ENCODE measurements around the gene IGSF8.

Gene IGSF8

GRCh38 chr1:160085686-160086455 is 12.5 kb downstream of the IGSF8 start:
- DNase-seq (ENCODE audit: low spot score), result peak; percentile 35

GRCh38 chr1:160084771-160085321 is 13.6 kb downstream of the IGSF8 start:
- no peak for DNase-seq (ENCODE audit: low spot score)

GRCh38 chr1:160083968-160084770 is 14.2 kb downstream of the IGSF8 start:
- no peak for DNase-seq (ENCODE audit: low spot score)

- DNase-seq (ENCODE audit: low spot score), result no peak
These were observed 15.5 kb downstream of the IGSF8 start for GRCh38 chr1:160082926-160083325.

DNA sequence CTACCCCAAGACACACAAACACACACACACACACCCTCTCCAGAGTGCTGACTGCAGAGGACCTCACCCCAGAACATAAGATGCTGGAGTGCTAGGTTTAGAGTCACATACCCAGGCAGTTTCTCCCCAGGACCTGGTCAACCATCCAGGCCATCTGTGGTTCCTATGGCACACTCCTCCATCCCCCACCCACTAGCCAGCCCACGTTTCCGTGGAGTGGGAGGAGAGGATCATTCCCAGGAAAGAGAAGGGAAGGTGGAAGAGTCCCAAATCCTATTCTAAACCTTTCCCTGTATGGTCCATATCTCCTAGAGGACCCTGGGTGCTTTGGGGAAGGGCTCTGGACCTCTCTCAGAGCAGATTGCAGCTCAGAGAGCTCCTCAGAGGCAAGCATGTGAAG is 15.9 kb downstream of the IGSF8 start:
- DNase-seq (ENCODE audit: low spot score), result no peak

DNA sequence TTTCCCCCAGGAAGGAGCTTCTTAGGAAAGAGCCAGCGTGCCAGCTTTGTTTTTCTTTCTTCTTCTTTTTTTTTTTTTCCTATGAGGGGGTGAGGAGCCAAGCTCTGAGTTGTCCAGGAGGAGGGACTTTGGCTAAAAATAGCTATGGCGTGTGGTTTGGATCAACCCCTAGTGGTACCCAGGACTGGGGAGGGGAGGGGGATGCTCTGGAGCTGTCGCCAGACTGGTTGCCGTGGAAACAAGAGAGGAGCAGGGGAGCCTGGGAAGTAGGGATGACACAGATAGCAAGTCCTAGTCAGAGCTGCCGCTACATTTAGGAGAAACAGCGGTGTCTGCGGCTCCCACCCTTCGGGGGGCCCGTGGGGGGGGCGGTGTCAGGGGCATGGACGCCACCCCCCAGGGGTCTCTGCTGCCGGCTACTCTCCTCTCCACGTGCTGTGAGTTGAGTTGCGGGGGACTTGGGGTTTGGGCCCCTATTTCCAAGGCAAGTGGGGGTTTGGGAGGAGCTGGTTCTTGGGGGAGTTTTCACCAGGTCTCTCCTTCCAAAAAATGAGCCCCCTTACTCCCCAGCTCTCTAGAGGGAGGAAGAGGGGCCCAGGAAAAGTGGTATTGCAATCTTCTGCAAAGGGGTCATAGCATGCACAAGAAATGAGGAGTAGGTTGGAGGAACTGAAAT is 17.0 kb downstream of the IGSF8 start, which contains the start of gene KCNJ9:
Gene KCNJ9 (plus strand): TSS at position 278 of the 676 bp plus-strand sequence. CDS start 2,493 bp downstream, outside the sequence.
- DNase-seq (ENCODE audit: low spot score), result no peak

DNA sequence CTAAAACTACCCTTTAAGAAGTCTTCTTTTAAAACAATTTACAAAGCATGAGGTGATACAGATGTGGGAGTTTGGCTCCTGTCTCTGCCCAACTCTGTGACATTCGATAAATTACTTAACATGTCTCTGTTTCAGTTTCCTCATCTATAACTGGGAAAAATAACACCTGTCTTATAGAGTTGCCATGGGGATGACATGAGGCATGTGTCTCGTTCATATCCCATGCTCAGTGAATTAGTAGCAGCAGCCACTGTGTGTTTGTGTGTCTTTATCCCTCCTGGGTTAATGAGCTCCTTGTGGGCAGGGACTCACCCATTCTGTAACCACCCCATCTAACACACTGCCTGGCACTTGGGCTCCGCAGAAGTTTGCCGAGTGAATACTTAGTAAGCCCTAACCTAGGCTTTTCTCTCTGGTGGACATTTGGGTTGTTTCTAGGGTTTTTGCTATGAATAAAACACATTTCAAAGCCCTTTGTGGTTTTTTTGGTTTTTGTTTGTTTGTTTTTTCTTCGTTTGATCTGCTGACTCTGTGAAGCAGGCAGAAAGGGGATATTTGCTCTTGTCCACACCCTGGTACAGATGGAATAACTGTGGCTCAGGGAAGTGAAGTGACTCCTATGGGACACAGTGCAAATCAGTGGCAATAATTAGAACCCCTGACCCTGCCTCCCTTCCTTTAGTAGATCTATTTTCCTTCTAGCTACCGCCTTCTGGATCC is 17.9 kb downstream of the IGSF8 start:
- no peak for DNase-seq (ENCODE audit: low spot score)

DNA sequence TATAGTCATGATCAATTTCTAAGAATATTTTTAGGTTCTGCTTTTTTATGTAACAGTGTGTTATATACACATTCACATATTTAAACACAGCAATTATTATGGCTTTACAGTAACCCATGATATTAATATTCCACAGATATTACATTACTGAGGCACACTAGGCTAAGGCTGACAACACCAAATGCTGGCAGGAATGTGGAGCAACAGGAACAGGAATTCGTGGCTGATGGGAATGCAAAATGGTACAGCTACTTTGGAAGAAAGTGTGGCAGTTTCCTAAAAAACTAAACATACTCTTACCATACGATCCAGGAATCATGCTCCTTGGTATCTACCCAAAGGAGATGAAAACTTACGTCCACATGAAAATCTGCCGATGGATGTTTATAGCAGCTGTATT is 19.0 kb downstream of the IGSF8 start:
- DNase-seq (ENCODE audit: low spot score), result no peak

DNA sequence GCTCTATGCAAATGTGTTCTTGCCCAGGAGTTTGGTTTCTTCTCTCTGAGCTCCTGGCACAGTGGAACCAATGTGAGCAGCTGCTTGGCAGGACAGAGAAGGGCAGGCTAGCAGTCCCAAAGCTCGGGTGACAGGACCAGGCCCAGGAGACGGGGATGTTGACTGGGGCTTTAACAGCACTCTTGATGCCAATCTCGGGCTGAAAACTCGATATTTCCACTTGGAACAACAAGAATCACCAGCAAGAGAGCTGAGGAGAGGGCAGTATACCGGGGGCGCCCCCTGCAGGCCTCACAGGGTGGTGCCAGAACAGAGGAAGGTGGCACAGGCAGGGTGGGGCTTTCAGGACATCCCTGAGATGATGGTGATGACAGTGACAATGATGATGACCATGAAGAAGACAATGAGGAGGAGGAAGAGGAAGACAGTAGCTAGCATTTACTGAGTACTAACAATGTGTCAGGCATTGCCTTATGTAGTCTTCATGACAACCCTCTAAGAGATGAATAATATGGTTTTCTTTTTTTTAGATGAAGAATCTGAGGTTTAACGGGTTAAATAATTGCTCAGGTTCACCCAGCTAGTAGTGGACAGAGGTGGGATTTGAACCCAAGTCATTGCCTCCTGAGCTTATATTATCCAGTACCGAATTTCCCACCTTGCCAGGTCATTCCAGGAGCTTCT is 19.8 kb downstream of the IGSF8 start:
- no peak for DNase-seq (ENCODE audit: low spot score)

DNA sequence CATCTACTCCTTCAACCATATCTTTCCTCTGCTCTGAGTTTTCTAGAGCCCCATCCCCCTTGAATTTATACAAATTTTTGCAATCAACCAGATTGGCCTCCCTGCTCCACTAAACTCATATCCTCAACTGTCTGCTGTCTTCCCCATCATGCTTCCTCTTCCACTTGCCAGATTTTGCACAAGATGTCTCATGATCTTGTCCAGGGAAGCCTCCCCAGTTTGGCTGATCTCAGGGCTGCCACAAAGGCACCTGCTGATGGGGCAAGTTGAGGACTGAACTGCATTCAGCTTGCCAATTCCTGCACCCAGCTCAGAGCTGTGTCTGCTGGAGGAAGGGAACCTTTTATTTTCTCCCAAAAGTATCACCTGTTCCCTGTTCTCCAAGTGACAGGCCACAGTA is 20.9 kb downstream of the IGSF8 start:
- no peak for DNase-seq (ENCODE audit: low spot score)

- DNase-seq (ENCODE audit: low spot score), result no peak
These were observed 22.1 kb downstream of the IGSF8 start for GRCh38 chr1:160076295-160076694.

DNA sequence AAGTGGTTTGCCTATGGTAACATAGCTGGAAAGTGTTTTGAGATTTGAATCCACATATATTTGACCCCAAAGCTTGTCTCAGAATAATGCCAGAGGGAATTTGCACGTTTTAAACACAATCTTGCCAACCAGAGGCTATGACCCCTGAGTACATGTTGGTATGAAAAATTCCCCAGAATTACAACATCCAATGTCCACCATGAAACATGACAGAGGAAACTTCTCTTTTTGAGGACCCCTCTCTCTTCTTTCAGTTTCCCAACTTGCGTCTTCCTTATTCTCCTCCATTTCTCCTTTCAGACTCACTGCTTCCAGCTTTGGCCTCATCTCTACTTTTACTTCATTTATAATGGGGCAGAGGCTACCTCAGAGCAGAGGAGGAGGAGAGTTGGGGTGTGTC is 22.6 kb downstream of the IGSF8 start:
- DNase-seq (ENCODE audit: low spot score), result no peak

- no peak for DNase-seq (ENCODE audit: low spot score)
These were observed 23.6 kb downstream of the IGSF8 start for GRCh38 chr1:160074865-160075264.

- no peak for DNase-seq (ENCODE audit: low spot score)
These were observed 27.1 kb downstream of the IGSF8 start for GRCh38 chr1:160071289-160071688.

DNA sequence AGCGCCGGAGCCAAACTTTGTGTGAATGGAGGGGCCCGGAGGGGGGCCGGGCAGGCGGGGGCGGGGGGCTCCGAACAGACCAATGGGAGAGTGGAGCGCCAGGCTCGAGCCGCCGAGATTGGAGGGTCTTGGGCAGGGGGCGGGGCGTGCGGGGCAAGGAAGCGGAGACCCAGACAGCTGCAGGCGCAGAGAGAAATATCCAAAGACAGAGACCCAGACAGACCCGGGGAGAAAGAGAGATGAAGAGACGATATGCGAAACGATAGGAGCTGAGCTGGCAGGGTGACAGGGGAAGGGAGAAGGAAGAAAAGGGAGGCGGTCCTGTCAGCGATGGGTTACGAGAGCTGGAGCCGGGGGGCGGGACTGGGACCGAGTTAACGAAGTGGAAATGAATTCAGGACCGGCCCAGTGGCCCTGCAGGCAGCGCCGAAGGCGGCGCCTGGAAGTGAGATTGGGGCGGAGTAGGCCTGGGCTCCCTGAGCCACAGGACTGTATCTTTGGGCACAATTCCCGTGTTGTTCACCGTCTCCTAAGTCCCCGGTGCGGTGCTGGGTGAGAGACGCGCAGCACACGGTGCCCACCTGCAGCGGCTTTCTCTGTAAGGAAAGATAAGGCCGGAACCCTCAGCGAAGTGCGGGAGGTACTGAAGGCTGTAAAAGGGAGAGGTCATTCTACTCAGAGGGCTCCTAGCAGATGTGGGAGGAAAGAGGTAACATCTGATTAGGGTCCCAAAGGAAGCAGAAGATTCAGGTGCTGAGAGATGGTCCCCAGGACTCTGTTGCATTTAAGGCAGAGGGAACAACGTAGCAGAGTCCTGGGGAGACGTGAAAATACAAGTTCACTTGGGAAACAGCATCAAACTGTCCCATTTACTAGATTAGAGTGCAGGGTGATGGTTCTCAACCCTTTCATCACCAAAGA is 27.9 kb downstream of the IGSF8 start:
- no peak for DNase-seq (ENCODE audit: low spot score)

GRCh38 chr1:160069460-160070231 is 28.8 kb downstream of the IGSF8 start, which contains the start of gene KCNJ10:
Gene KCNJ10, minus strand, starts transcription at chr1:160070160. Its CDS starts 27,628 bp downstream, at chr1:160042532.
- no peak for DNase-seq (ENCODE audit: low spot score)

GRCh38 chr1:160068225-160068624 is 30.2 kb downstream of the IGSF8 start:
- no peak for DNase-seq (ENCODE audit: low spot score)

DNA sequence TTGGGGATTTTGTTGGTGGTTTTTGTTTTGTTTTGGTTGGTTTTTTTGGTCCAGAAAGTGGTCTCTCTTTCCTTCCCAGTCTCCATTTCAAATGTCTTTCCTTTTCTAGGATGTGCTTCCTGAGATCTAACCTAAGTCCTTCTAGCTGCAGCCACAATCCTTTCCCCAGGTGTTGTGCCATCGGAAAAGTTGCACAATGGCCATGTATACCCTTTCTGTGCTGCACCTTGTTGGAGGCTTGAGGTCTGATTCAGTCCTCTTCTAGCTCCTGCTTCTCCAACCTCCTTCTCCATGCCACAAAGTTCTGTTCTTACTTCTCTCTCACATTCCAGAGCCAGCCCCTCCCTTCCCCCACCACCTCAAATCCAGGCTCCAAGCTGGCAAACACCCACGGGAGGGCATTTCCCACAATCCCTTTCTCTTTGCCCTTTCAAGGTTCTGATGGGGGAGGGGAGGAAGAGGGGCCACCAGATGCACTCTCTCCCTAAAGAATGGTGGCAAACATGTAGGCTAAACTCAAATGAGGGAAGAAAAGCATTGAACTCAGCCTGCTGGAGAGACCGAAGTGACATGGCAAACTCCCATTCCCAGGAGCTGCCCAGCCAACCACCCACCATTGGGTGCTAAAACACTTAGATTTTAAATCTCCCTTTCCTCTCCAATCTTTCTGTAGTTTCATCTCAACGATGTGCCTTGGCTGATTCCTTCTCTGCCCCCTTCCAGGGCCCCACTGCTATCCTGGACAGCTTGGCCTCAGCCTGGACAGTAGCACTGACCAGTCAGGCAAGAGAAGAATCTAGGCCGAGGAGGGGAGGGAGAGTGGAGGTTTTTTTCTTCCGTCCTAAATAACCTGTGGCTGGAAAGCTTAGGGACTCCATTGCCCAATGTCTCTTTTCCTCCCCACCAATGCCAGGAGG is 31.3 kb downstream of the IGSF8 start:
- no peak for DNase-seq (ENCODE audit: low spot score)
